Fibroblast of villous mesenchyme (primary cell): ENCODE measurements around the gene ZMYM1. TPM values are rescaled to one million over a fixed set of nuclear protein-coding genes. Genes with fewer than 3 reads are reported as not detected.
A peak's percentile ranks its signal among the peaks of the same experiment; 100 is the strongest.
"Not testable (repeated sequence)": the region's sequence is repeated elsewhere in the genome, so short reads cannot be mapped to it uniquely, and the experiment has no call there.

Experiments used
- DNase-seq: peaks from one replicate; pipeline ENCODE4 v3.0.0-alpha.2; 2010; ENCODE audit warnings: low read depth
- H3K4me3 ChIP-seq: 2 replicates; pipeline ENCODE4 v1.5.1; 2011; ENCODE audit warnings: low read depth, mild to moderate bottlenecking, low read length
- CTCF ChIP-seq: IDR thresholded peaks from 2 replicates; pipeline ENCODE4 v1.5.1; 2012; ENCODE audit warnings: low read depth, mild to moderate bottlenecking, low read length; ENCODE audit not compliant: insufficient read depth
- total RNA-seq: library from RNA; depleted of rRNA; stranded (reverse); fragments of >200 nt; gene quantifications from 2 replicates; pipeline ENCODE4 v1.2.3, GENCODE V29; 2012

Gene ZMYM1
- total RNA-seq, 1 donor = 30.2 TPM

GRCh38 chr1:35115459-35116383, 36.5 kb downstream of the ZMYM1 start:
- H3K4me3 ChIP-seq = no peak overlapping the region
- no peak for TF ChIP-seq CTCF
- peak; percentile 4 for DNase-seq

GRCh38 chr1:35120458-35121133, 41.4 kb downstream of the ZMYM1 start:
- peak; percentile 40 for DNase-seq
- H3K4me3 ChIP-seq = peak overlapping the region; percentile 60

GRCh38 chr1:35122311-35122710, 43.1 kb downstream of the ZMYM1 start:
- DNase-seq = no peak
- TF ChIP-seq CTCF = no peak
- no peak overlapping the region for H3K4me3 ChIP-seq

More at GRCh38 chr1:35120458-35121133, 41.4 kb downstream of the ZMYM1 start:
- no peak for TF ChIP-seq CTCF

GRCh38 chr1:35126546-35126945, 47.4 kb downstream of the ZMYM1 start:
- TF ChIP-seq CTCF = no peak
- DNase-seq = no peak
- H3K4me3 ChIP-seq = no peak overlapping the region

GRCh38 chr1:35129080-35129479, 49.9 kb downstream of the ZMYM1 start:
- peak; percentile 18 for DNase-seq

GRCh38 chr1:35136780-35137179, 57.6 kb downstream of the ZMYM1 start:
- TF ChIP-seq CTCF = no peak
- H3K4me3 ChIP-seq = no peak overlapping the region
- no peak for DNase-seq

More at GRCh38 chr1:35129080-35129479, 49.9 kb downstream of the ZMYM1 start:
- TF ChIP-seq CTCF = no peak
- no peak overlapping the region for H3K4me3 ChIP-seq

GRCh38 chr1:35137590-35137989, 58.4 kb downstream of the ZMYM1 start:
- DNase-seq, H3K4me3 ChIP-seq: not testable (repeated sequence)

- peak; percentile 38 for DNase-seq
- not testable (repeated sequence) for H3K4me3 ChIP-seq
Measured at GRCh38 chr1:35142294-35142693, 63.1 kb downstream of the ZMYM1 start.

- H3K4me3 ChIP-seq, DNase-seq: not testable (repeated sequence)
Measured at GRCh38 chr1:35142728-35143127, 63.5 kb downstream of the ZMYM1 start.
